ENCODE data around the gene MORC3.

DNA sequence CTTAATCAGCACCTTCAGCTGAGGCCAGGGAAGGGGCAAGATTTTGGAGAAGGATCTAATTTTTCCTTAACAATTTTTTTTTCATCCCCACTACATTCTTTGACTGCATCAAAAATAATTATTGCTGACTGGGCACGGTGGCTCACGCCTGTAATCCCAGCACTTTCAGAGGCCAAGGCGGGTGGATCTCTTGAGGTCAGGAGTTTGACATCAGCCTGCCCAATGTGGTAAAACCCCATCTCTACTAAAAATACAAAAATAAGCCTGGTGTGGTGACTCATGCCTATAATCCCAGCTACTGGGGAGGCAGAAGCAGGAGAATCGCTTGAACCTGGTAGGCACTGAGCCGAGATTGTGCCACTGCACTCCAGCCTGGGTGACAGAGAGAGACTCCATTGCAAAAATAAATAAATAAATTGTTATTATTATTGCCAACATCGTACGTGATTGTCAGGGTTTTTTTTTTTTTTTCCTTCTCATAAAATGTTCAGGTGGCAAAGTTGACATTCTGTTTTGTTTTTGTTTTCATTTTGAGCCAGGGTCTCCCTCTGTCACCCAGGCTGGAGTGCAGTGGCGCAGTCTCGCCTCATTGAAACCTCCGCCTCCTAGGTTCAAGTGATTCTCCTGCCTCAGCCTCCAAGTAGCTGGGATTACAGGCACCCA, 37.3 kb upstream of the MORC3 start:
- TF ChIP-seq, protein P1, sequence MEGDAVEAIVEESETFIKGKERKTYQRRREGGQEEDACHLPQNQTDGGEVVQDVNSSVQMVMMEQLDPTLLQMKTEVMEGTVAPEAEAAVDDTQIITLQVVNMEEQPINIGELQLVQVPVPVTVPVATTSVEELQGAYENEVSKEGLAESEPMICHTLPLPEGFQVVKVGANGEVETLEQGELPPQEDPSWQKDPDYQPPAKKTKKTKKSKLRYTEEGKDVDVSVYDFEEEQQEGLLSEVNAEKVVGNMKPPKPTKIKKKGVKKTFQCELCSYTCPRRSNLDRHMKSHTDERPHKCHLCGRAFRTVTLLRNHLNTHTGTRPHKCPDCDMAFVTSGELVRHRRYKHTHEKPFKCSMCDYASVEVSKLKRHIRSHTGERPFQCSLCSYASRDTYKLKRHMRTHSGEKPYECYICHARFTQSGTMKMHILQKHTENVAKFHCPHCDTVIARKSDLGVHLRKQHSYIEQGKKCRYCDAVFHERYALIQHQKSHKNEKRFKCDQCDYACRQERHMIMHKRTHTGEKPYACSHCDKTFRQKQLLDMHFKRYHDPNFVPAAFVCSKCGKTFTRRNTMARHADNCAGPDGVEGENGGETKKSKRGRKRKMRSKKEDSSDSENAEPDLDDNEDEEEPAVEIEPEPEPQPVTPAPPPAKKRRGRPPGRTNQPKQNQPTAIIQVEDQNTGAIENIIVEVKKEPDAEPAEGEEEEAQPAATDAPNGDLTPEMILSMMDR (IDR thresholded peaks at IDR 0.05): no peak
- TF ChIP-seq POLR2A (IDR thresholded peaks at IDR 0.05): no peak

Measured in body of pancreas (tissue), 4 donors.